K562 (cell line): ENCODE data around the gene CERS1. TPM values are rescaled to one million over a fixed set of nuclear protein-coding genes. Genes with fewer than 3 reads are reported as not detected.

Experiments used
- ATAC-seq: fragments of 200-7000 bp; cut with Tn5 transposase; 3 replicates; pipeline ENCODE4 v1.9.1; 2020; ENCODE audit warnings: moderate library complexity
- BruUV-seq: library from RNA; stranded (reverse); fragments of 400-500 nt; replicated peaks from 2 replicates; lab custom pipeline; 2021; lab: Mats Ljungman, UMichigan
- CTCF ChIA-PET: fragments of 300-600 bp; formaldehyde crosslinking; extraction: SDS; loops from one replicate; lab custom pipeline; 2021; ENCODE audit warnings: low intra/inter-chr PET ratio; lab: Yijun Ruan, JAX
- POLR2A ChIA-PET: fragments of 300-600, 350-650 bp; sonication (Branson Sonifier 250); formaldehyde crosslinking; extraction: SDS; loops from one replicate; lab custom pipeline; 2021; ENCODE audit warnings: antibody characterized with exemption, inconsistent platforms; lab: Yijun Ruan, JAX
- DNase-seq, 4 experiments: peaks; one replicate each; pipeline versions ENCODE4 v3.0.0 to v3.0.0-alpha.2; 2011 to 2018; ENCODE audit warnings: low spot score in 3 of 4, mixed read lengths in 3 of 4; ENCODE audit errors: extremely low read depth in 1 of 4
- FAIRE-seq: peaks from 2 replicates; lab custom pipeline; 2011; peaks lifted over from hg19 to GRCh38; lab: Jason Lieb, UNC
- H2AFZ ChIP-seq: 2 replicates; pipeline ENCODE4 v1.6.0; 2011; ENCODE audit warnings: low read depth, low read length, control low read depth, inconsistent platforms
- H3K27ac ChIP-seq: fragments of 200-600 bp; 3 replicates; pipeline ENCODE4 v1.8.0; 2011; ENCODE audit warnings: low read depth, mild to moderate bottlenecking, control low read depth, inconsistent platforms, low read length, moderate library complexity, mixed read lengths; ENCODE audit errors: extremely low read depth
- H3K27me3 ChIP-seq, 2 experiments: fragments of 300-600 bp in 1 of 2; 2 replicates in 1 of 2; 3 replicates in 1 of 2; pipeline versions ENCODE4 v1.6.0 to v1.8.0; 2011; ENCODE audit warnings: inconsistent platforms in 2 of 2, low read length in 2 of 2, mild to moderate bottlenecking in 1 of 2, mixed read lengths in 1 of 2, moderate library complexity in 1 of 2; ENCODE audit not compliant: control insufficient read depth in 2 of 2, insufficient read depth in 2 of 2
- H3K36me3 ChIP-seq: fragments of 300-600 bp; 3 replicates; pipeline ENCODE4 v1.8.0; 2011; ENCODE audit warnings: mild to moderate bottlenecking, low read length, inconsistent platforms; ENCODE audit not compliant: control insufficient read depth, insufficient read depth
- H3K4me1 ChIP-seq, 2 experiments: fragments of 200-600 bp in 1 of 2; replicated peaks in 1 of 2; 2 replicates in 1 of 2; 3 replicates in 1 of 2; pipeline versions ENCODE4 v1.5.1 to v1.8.0; 2011; ENCODE audit warnings: inconsistent platforms in 2 of 2, low read length in 2 of 2, mild to moderate bottlenecking in 1 of 2, mixed read lengths in 1 of 2, moderate library complexity in 1 of 2; ENCODE audit not compliant: control insufficient read depth in 2 of 2, insufficient read depth in 2 of 2
- H3K4me2 ChIP-seq: 2 replicates; pipeline ENCODE4 v1.6.1; 2011; ENCODE audit warnings: low read length, control low read depth, inconsistent platforms, mixed read lengths; ENCODE audit not compliant: insufficient read depth
- H3K4me3 ChIP-seq: fragments of 200-600 bp; sonication (generic), shearing (Covaris generic); 2 replicates; pipeline ENCODE4 v1.5.1; 2016; ENCODE audit warnings: control low read depth, inconsistent platforms
- H3K79me2 ChIP-seq: fragments of 200-600 bp; 3 replicates; pipeline ENCODE4 v1.8.0; 2011; ENCODE audit warnings: low read length, inconsistent platforms; ENCODE audit not compliant: control insufficient read depth, insufficient read depth
- H3K9ac ChIP-seq, 2 experiments: 2 replicates each; pipeline versions ENCODE4 v1.6.0 to v1.6.1; 2011; ENCODE audit warnings: low read depth in 2 of 2, low read length in 2 of 2, control low read depth in 1 of 2, inconsistent platforms in 1 of 2, mild to moderate bottlenecking in 1 of 2, mixed read lengths in 1 of 2; ENCODE audit not compliant: insufficient read depth in 1 of 2
- H3K9me1 ChIP-seq: one replicate; pipeline ENCODE4 v1.6.0; 2011; ENCODE audit warnings: inconsistent platforms, mild to moderate bottlenecking, low read length, moderate library complexity; ENCODE audit not compliant: control insufficient read depth, insufficient read depth
- H3K9me3 ChIP-seq: replicated peaks from 2 replicates; pipeline ENCODE4 v1.5.1; 2011; ENCODE audit warnings: low read depth, low read length, inconsistent platforms; ENCODE audit not compliant: control insufficient read depth, insufficient read depth
- H4K20me1 ChIP-seq: replicated peaks from 2 replicates; pipeline ENCODE4 v1.6.1; 2011; ENCODE audit warnings: low read length, inconsistent platforms, mixed read lengths; ENCODE audit not compliant: control insufficient read depth, insufficient read depth
- POLR2G ChIP-seq: fragments of 200-400 bp; formaldehyde crosslinking; IDR thresholded peaks from 2 replicates; pipeline ENCODE4 v1.6.1; 2017; ENCODE audit warnings: low read depth, mild to moderate bottlenecking, antibody characterized with exemption, low read length, moderate library complexity
- RFX7 ChIP-seq: fragments of 250-450 bp; sonication (Bioruptor Pico); IDR thresholded peaks from 2 replicates; pipeline ENCODE4 v1.5.1; 2021; ENCODE audit warnings: mild to moderate bottlenecking
- SREBF2 ChIP-seq: sonication (generic); formaldehyde crosslinking; IDR thresholded peaks from 2 replicates; pipeline ENCODE4 v1.4.0; 2020; ENCODE audit warnings: mild to moderate bottlenecking, missing genetic modification reagents
- ZNF134 ChIP-seq: fragments of 250-450 bp; sonication (Bioruptor Pico); conservative IDR thresholded peaks from 2 replicates; pipeline ENCODE4 v1.4.0; 2020
- WGBS: fragments of 100-300 bp; shearing (Covaris generic); methylation state at CpG from one replicate; pipeline ENCODE4 v1.1.6; 2016; ENCODE audit warnings: low coverage, mixed read lengths; ENCODE audit not compliant: insufficient coverage; ENCODE audit errors: missing lambda C conversion rate; 5-methylcytosine and 5-hydroxymethylcytosine counted together
- in situ Hi-C: fragments of 300-500 bp; cut with MboI; formaldehyde crosslinking; loops from 4 replicates; pipeline ENCODE4 v1.15.0; 2018; ENCODE audit warnings: inconsistent platforms, mixed read lengths
- intact Hi-C: fragments of 100-400 bp; cut with micrococcal nuclease; formaldehyde crosslinking; loops from 2 replicates; pipeline ENCODE4 v1.14.2; 2022
- polyA plus RNA-seq, 8 experiments: library from polyadenylated mRNA; depleted of rRNA in 4 of 8; stranded (reverse) in 5 of 8; unstranded in 3 of 8; fragments of >200 nt; fragmentation: Nextera tagmentation in 2 of 8; fragmentation: Illumina TruSeq in 1 of 8; extraction: Ambion mirVana in 2 of 8; extraction: Trizol in 1 of 8; gene quantifications; 2 replicates each; pipeline versions ENCODE4 v1.2.1 to v1.2.3, GENCODE V29; 2011 to 2014; ENCODE audit warnings: inconsistent platforms in 1 of 8, missing spikeins in 1 of 8
- total RNA-seq, 7 experiments: library from RNA; depleted of rRNA in 6 of 7; stranded (reverse); fragments of >200 nt in 6 of 7; fragmentation: Illumina TruSeq in 2 of 7; extraction: Trizol in 2 of 7; gene quantifications; 2 replicates each; pipeline versions ENCODE4 v1.2.1 to v1.2.3, GENCODE V29; 2011 to 2021; ENCODE audit warnings: low replicate concordance in 1 of 7
- TF ChIP-seq, protein P1 (sequence below): sonication (generic); formaldehyde crosslinking; IDR thresholded peaks from 2 replicates; pipeline ENCODE4 v1.8.0; 2022; ENCODE audit warnings: mild to moderate bottlenecking, missing genetic modification reagents

Gene CERS1
- total and polyA plus RNA-seq, 9 of the 15 experiments (the other 6 are each of a cell fraction or from before 2014, with no cell fraction given): 0.33 to 1.5 (median 0.86) TPM; not detected in 2

DNA sequence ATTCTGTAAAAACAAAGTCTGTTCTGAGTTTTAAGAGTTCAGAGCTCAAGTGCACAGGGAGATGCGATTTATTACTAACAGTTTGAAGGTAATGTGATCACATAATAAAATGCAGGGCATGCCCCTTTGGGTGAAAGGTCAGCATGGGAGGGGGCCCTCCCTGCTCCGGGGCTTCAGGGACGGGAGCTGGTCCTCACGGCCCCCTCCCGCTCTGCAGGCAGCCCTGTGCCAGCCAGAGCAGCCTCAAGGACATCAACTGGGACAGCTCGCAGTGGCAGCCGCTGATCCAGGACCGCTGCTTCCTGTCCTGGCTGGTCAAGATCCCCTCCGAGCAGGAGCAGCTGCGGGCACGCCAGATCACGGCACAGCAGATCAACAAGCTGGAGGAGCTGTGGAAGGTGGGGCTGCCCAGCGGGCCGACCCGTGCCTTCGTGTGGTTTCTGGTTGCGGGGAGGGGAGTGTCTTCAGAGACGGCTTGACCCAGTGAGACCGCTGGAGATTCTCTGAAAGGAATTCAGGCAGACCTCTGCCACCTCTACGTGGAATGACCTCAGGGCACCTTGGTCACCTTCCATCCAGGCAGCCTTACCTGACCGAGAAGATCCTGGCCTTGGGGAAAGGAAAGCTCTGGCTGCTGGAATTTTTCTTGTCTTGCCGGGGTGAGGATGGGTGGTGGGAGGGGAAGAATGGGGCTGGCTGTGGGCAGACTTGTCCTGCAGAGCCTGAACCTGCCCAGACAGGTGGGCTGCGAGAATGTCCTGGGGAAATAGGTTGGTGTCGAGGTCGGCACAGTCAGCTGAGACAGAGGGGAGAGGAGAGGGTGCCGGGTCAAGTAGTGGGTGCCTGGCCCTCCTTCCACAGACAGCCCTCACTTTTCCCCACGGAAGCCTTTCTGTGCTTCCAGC lies 45.2 kb downstream of the CERS1 start:
- no peaks in the 10 kb centered on the region; a peak in 1 of 5 replicates for H3K27me3 ChIP-seq
- H3K9me3 ChIP-seq: no peaks in the 10 kb centered on the region
- FAIRE-seq (no peak), DNase-seq (no peak), ATAC-seq (no peak)
- peaks cover 5% of the 10 kb centered on the region for H3K9me1 ChIP-seq
- POLR2A ChIA-PET: interaction anchor here (1.5 to 1.9 kb wide), 2 partner anchors 10 to 13 kb away, joined by 4 to 11 read pairs; no protein-coding TSS in a partner anchor
- H3K79me2 ChIP-seq: peaks cover 41% of the 10 kb centered on the region
- CTCF ChIA-PET: no interaction called here
- H3K4me3 ChIP-seq: no peak overlapping the region
- no peak overlapping the region for H3K27ac ChIP-seq
- in situ Hi-C loops: no loop called here
- no peak overlapping the region for H2AFZ ChIP-seq
- TF ChIP-seq, protein P1, sequence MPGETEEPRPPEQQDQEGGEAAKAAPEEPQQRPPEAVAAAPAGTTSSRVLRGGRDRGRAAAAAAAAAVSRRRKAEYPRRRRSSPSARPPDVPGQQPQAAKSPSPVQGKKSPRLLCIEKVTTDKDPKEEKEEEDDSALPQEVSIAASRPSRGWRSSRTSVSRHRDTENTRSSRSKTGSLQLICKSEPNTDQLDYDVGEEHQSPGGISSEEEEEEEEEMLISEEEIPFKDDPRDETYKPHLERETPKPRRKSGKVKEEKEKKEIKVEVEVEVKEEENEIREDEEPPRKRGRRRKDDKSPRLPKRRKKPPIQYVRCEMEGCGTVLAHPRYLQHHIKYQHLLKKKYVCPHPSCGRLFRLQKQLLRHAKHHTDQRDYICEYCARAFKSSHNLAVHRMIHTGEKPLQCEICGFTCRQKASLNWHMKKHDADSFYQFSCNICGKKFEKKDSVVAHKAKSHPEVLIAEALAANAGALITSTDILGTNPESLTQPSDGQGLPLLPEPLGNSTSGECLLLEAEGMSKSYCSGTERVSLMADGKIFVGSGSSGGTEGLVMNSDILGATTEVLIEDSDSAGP (CRISPR knock-in tag): no peak
- TF ChIP-seq RFX7 (no peak), ZNF134 (CRISPR knock-in tag) (no peak), SREBF2 (CRISPR knock-in tag) (no peak), POLR2G (peak; percentile 45; the same call in 1 of the 2 replicates)
- WGBS: 91% methylated on average over 22 of the region's 27 CpGs
- H3K4me2 ChIP-seq: no peak overlapping the region
- H3K4me1 ChIP-seq: peaks cover 2 to 39% of the 10 kb centered on the region in 2 experiments; a peak in 3 of 5 replicates
- H3K36me3 ChIP-seq: peaks cover 97% of the 10 kb centered on the region
- H4K20me1 ChIP-seq: peaks cover 28% of the 10 kb centered on the region
- BruUV-seq: no TSS peak
- intact Hi-C loops: no loop called here
- no peak overlapping the region for H3K9ac ChIP-seq
